HepG2 (cell line): ENCODE measurements around the gene BCLAF1. TPM values are rescaled to one million over a fixed set of nuclear protein-coding genes. Genes with fewer than 3 reads are reported as not detected.
A peak's percentile ranks its signal among the peaks of the same experiment; 100 is the strongest.

ENCODE experiments used
- ATF4 ChIP-seq, 2 experiments: fragments of 450-650 bp in 1 of 2; sonication (generic) in 1 of 2; formaldehyde crosslinking; IDR thresholded peaks; 2 replicates each; pipeline versions ENCODE4 v1.5.0 to v1.8.0; 2020 to 2022; ENCODE audit warnings: mild to moderate bottlenecking in 1 of 2, missing genetic modification reagents in 1 of 2
- KDM2A ChIP-seq: sonication (generic); formaldehyde crosslinking; IDR thresholded peaks from 2 replicates; pipeline ENCODE4 v1.4.0; 2020; ENCODE audit warnings: low read depth, missing genetic modification reagents, borderline replicate concordance
- ZNF160 ChIP-seq: sonication (generic); formaldehyde crosslinking; IDR thresholded peaks from 2 replicates; pipeline ENCODE4 v1.8.0; 2022; ENCODE audit warnings: mild to moderate bottlenecking, inconsistent platforms, missing genetic modification reagents
- ZNF3 ChIP-seq: IDR thresholded peaks from 2 replicates; pipeline ENCODE4 v1.7.0; 2017; ENCODE audit warnings: inconsistent platforms
- ZNF441 ChIP-seq: sonication (generic); formaldehyde crosslinking; IDR thresholded peaks from 2 replicates; pipeline ENCODE4 v1.7.0; 2021; ENCODE audit warnings: missing genetic modification reagents, borderline replicate concordance
- ZSCAN31 ChIP-seq: sonication (generic); formaldehyde crosslinking; IDR thresholded peaks from 2 replicates; pipeline ENCODE4 v1.5.0; 2020; ENCODE audit warnings: low read depth, mild to moderate bottlenecking, missing genetic modification reagents
- polyA plus RNA-seq, 8 experiments: library from polyadenylated mRNA; depleted of rRNA in 3 of 8; stranded (reverse) in 7 of 8; unstranded in 1 of 8; fragments of >200 nt; fragmentation: Illumina TruSeq in 4 of 8; extraction: Trizol in 4 of 8; gene quantifications; 2 replicates each; pipeline versions ENCODE4 v1.2.1 to v1.2.3, GENCODE V29; 2011 to 2016; ENCODE audit warnings: low read depth in 4 of 8, missing spikeins in 1 of 8, mixed read lengths in 1 of 8; ENCODE audit not compliant: insufficient read depth in 1 of 8
- total RNA-seq, 5 experiments: library from RNA; depleted of rRNA; stranded (reverse); fragments of >200 nt; fragmentation: Illumina TruSeq; extraction: Trizol; gene quantifications; 2 replicates each; pipeline ENCODE4 v1.2.3, GENCODE V29; 2016; ENCODE audit warnings: low read depth in 1 of 5
- TF ChIP-seq, protein P1 (sequence below): sonication (generic); formaldehyde crosslinking; IDR thresholded peaks from 2 replicates; pipeline ENCODE4 v1.5.1; 2020; ENCODE audit warnings: missing genetic modification reagents, mild to moderate bottlenecking, borderline replicate concordance
- TF ChIP-seq, protein P2 (sequence below): sonication (generic); formaldehyde crosslinking; conservative IDR thresholded peaks from 2 replicates; pipeline ENCODE4 v1.8.0; 2022; ENCODE audit warnings: low read depth, missing genetic modification reagents

BCLAF1 gene
- total and polyA plus RNA-seq, 2 of the 13 experiments (the other 11 are each of a cell fraction or from before 2014, with no cell fraction given), result 55.3 to 292 TPM

DNA sequence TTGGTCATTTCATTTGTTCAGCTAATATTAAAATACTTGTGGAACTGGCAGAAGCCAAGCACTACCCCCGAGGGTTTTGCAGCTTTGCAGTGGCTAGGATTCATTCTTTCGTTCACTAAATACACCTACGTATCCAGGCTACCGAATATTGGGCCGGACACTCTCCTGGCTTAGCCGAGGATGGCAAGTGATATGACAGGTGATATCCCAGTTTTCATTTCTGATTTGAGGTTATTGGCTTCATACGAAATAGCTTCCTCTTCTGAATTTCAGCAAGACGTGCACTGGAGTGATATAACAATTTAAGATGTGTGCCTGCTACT lies 39.0 kb downstream of the BCLAF1 start (continued):
- TF ChIP-seq ZNF441 (CRISPR knock-in tag), result peak; percentile 6; the same call in 1 of the 2 replicates
- TF ChIP-seq, protein P1, sequence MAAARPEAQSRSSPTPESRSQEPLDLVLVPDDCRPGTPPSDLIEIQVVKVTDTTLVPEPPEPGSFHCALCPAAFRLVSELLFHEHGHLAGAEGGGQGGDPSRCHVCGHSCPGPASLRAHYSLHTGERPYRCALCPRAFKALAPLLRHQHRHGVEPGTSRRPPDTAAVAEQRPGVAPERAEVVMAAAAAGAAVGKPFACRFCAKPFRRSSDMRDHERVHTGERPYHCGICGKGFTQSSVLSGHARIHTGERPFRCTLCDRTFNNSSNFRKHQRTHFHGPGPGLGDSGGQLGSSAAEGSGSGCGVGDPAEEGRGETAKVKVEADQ (CRISPR knock-in tag), result 0 out of 2 replicates have a peak, but pooled peaks have one; percentile 11
- TF ChIP-seq, protein P2, sequence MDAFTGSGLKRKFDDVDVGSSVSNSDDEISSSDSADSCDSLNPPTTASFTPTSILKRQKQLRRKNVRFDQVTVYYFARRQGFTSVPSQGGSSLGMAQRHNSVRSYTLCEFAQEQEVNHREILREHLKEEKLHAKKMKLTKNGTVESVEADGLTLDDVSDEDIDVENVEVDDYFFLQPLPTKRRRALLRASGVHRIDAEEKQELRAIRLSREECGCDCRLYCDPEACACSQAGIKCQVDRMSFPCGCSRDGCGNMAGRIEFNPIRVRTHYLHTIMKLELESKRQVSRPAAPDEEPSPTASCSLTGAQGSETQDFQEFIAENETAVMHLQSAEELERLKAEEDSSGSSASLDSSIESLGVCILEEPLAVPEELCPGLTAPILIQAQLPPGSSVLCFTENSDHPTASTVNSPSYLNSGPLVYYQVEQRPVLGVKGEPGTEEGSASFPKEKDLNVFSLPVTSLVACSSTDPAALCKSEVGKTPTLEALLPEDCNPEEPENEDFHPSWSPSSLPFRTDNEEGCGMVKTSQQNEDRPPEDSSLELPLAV (CRISPR knock-in tag), result no peak
- TF ChIP-seq ZSCAN31 (CRISPR knock-in tag), result 0 out of 2 replicates have a peak, but pooled peaks have one; percentile 11
- peak; percentile 16; the same call in 1 of the 2 replicates for TF ChIP-seq ZNF3 (CRISPR knock-in tag)
- TF ChIP-seq ATF4 (CRISPR knock-in tag; IDR thresholded peaks at IDR 0.05), result 0 out of 4 replicates have a peak, but pooled peaks of 1 of the 2 experiments have one; percentile 37
- TF ChIP-seq ZNF160 (CRISPR knock-in tag), result no peak
- peak; percentile 1; the same call in 1 of the 2 replicates for TF ChIP-seq KDM2A (CRISPR knock-in tag)
